Nephron progenitor cell (in vitro differentiated cells): Measurements from ENCODE around the gene F13A1.

Experiments
- DNase-seq: peaks from one replicate; pipeline ENCODE4 v3.0.0; 2021
- H3K27ac Mint-ChIP-seq: 2 replicates; pipeline ENCODE4 v1.8.0; 2021; ENCODE audit warnings: mild to moderate bottlenecking, moderate library complexity, mixed read lengths
- H3K27me3 Mint-ChIP-seq: 2 replicates; pipeline ENCODE4 v1.8.0; 2021; ENCODE audit warnings: mild to moderate bottlenecking, low read depth, mixed read lengths; ENCODE audit not compliant: poor library complexity
- H3K36me3 Mint-ChIP-seq: 2 replicates; pipeline ENCODE4 v1.8.0; 2021; ENCODE audit warnings: low read depth, mixed read lengths
- H3K4me1 Mint-ChIP-seq: 2 replicates; pipeline ENCODE4 v1.8.0; 2021; ENCODE audit warnings: mixed read lengths
- H3K4me3 Mint-ChIP-seq: 2 replicates; pipeline ENCODE4 v1.8.0; 2021; ENCODE audit warnings: mild to moderate bottlenecking, moderate library complexity, mixed read lengths
- H3K9me3 Mint-ChIP-seq: 2 replicates; pipeline ENCODE4 v1.8.0; 2021; ENCODE audit warnings: mild to moderate bottlenecking, moderate library complexity, mixed read lengths
- TF ChIP-seq, protein P1 (sequence below): fragments of 200-600 bp; sonication (generic); IDR thresholded peaks from 2 replicates; pipeline ENCODE4 v1.5.0; 2021; ENCODE audit warnings: antibody characterized with exemption

The F13A1 gene

DNA sequence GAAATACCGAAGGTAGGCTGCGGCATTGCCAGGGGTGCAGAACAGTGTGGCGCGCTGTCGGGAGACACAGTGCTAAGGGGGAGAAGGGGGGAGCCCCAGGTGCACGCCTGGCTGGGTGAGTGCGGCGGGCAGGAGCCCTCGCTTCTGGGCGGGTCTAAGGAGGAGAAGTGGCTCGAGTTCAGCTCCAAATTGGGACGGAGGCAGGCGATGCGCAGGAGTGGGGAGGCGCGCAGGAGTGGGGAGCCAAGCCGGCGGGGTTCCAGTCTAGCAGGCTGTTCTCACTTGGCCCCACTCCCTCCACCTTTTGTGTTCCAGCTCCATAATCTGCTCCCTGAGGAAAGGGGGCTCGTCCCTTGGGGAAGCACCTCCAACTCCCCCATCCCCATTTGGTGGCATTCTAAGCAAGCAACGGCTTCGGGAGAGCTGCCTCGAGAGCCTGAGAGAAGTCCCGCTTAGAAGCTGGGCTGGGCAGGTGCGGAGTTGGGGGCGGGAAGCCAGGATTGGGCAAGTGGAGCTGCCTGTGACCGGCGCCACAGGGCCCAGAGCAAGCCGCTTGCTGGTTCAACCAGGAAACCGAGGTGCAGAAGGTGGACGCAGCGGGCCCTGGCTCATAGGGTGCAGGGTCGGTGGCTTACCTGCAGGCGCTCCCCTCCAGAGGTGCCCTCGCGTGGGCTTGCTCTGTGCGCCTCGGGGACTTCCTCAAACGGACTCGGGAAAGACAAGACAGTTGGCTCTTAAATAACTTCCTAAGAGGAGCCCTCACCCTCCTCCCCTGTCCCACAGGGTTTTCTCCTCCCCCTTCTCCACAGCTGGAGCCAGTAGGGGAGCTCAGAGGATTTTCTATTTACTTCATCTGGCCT lies at the start of gene F13A1:
TSS of gene F13A1 (minus strand) at position 711 of the 860 bp plus-strand sequence. CDS start 1,998 bp downstream, outside the sequence.
- TF ChIP-seq, protein P1, sequence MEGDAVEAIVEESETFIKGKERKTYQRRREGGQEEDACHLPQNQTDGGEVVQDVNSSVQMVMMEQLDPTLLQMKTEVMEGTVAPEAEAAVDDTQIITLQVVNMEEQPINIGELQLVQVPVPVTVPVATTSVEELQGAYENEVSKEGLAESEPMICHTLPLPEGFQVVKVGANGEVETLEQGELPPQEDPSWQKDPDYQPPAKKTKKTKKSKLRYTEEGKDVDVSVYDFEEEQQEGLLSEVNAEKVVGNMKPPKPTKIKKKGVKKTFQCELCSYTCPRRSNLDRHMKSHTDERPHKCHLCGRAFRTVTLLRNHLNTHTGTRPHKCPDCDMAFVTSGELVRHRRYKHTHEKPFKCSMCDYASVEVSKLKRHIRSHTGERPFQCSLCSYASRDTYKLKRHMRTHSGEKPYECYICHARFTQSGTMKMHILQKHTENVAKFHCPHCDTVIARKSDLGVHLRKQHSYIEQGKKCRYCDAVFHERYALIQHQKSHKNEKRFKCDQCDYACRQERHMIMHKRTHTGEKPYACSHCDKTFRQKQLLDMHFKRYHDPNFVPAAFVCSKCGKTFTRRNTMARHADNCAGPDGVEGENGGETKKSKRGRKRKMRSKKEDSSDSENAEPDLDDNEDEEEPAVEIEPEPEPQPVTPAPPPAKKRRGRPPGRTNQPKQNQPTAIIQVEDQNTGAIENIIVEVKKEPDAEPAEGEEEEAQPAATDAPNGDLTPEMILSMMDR: no peak
- H3K4me1 Mint-ChIP-seq: peaks cover 10% of the 10 kb centered on the region
- H3K36me3 Mint-ChIP-seq: no peaks in the 10 kb centered on the region
- no peak within 1 kb of the TSS for H3K27ac Mint-ChIP-seq
- H3K27me3 Mint-ChIP-seq: peaks cover 88% of the 10 kb centered on the region
- H3K9me3 Mint-ChIP-seq: no peaks in the 10 kb centered on the region
- DNase-seq: peak; percentile 30
- H3K4me3 Mint-ChIP-seq: peak within 1 kb of the TSS; percentile 28

DNA sequence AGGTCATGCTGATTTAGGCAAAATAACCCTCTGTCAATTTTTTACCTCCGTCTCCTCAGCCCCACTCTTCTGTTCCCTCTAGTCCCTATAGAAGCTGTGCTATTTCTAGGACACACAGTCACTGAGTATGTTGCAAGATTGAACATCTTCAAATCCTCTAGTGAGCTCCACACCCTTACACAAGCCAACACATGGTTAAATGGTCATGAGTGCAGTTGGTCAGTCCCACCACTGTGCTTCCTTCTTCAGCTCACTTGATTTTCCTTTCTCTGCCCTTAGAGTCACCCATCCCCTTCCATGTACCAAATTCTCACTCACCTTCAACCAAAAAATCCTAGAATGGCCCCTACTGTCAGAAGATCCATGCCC lies 48.2 kb upstream of the F13A1 start:
- H3K9me3 Mint-ChIP-seq: peaks cover 21% of the 10 kb centered on the region

GRCh38 chr6:6368040-6368683 lies 47.7 kb upstream of the F13A1 start:
- no peaks in the 10 kb centered on the region for H3K4me1 Mint-ChIP-seq

More for the DNA sequence above, 48.2 kb upstream of the F13A1 start:
- H3K27me3 Mint-ChIP-seq: peaks cover 4% of the 10 kb centered on the region
- H3K36me3 Mint-ChIP-seq: no peaks in the 10 kb centered on the region
- H3K4me1 Mint-ChIP-seq: no peaks in the 10 kb centered on the region
- DNase-seq: no peak
- H3K4me3 Mint-ChIP-seq: no peak overlapping the region
- TF ChIP-seq, protein P1: no peak
- H3K27ac Mint-ChIP-seq: no peak overlapping the region

GRCh38 chr6:6366803-6367202 lies 46.3 kb upstream of the F13A1 start:
- no peak for DNase-seq
- H3K27ac Mint-ChIP-seq: no peak overlapping the region
- peaks cover 10% of the 10 kb centered on the region for H3K9me3 Mint-ChIP-seq
- peaks cover 4% of the 10 kb centered on the region for H3K27me3 Mint-ChIP-seq
- TF ChIP-seq, protein P1: no peak
- no peak overlapping the region for H3K4me3 Mint-ChIP-seq
- no peaks in the 10 kb centered on the region for H3K4me1 Mint-ChIP-seq
- no peaks in the 10 kb centered on the region for H3K36me3 Mint-ChIP-seq

More at GRCh38 chr6:6368040-6368683, 47.7 kb upstream of the F13A1 start:
- no peak overlapping the region for H3K27ac Mint-ChIP-seq
- peaks cover 16% of the 10 kb centered on the region for H3K9me3 Mint-ChIP-seq
- no peak overlapping the region for H3K4me3 Mint-ChIP-seq
- DNase-seq: no peak
- H3K27me3 Mint-ChIP-seq: peaks cover 4% of the 10 kb centered on the region
- no peaks in the 10 kb centered on the region for H3K36me3 Mint-ChIP-seq
- TF ChIP-seq, protein P1: no peak

DNA sequence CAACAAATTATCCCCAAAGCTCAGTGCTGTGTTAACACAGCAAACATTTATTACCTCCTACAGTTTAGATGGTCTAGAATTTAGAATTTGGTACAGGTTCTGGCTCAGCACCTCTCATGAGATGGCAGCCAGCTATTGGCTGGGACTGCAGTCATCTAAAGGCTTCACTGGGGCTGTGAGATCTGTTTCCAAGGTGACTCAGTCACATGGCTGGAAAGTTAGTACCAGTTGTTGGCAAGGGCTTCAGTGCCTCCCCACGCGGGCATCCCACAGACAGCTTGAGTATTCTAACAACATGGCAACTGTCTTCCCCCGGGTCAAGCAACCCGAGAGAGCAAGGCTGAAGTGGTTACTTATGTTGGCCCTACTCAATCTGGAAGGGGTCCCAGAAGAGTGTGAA lies 44.8 kb upstream of the F13A1 start:
- Mint-ChIP-seq H3K36me3 (no peaks in the 10 kb centered on the region), H3K27ac (no peak overlapping the region), H3K4me1 (no peaks in the 10 kb centered on the region), H3K9me3 (no peaks in the 10 kb centered on the region), H3K4me3 (no peak overlapping the region), H3K27me3 (no peaks in the 10 kb centered on the region)
- DNase-seq: no peak
- TF ChIP-seq, protein P1: no peak
